ENCODE results near the gene CDH23.

The CDH23 gene

GRCh38 chr10:71421075-71421434, 24.3 kb downstream of the CDH23 start:
- Histone ChIP-seq H3K27me3 (ENCODE audit: insufficient read depth, low read length) (no peaks in the 10 kb centered on the region), H3K9ac (ENCODE audit: low read length) (no peak overlapping the region), H3K9me3 (ENCODE audit: insufficient read depth, low read depth, low read length) (peaks cover 2% of the 10 kb centered on the region), H3K23ac (ENCODE audit: low read length) (no peak overlapping the region), H4K8ac (ENCODE audit: low read depth, low read length) (no peak overlapping the region), H2BK12ac (ENCODE audit: low read length) (no peak overlapping the region), H3K4ac (ENCODE audit: low read depth, low read length) (no peak overlapping the region), H3K14ac (ENCODE audit: low read length) (no peak overlapping the region), H3K27ac (ENCODE audit: low read depth, low read length) (no peak overlapping the region), H3K4me1 (ENCODE audit: control insufficient read depth in 1 of 2, insufficient read depth in 2 of 2, low read length in 2 of 2) (no peaks in the 10 kb centered on the region), H3K4me2 (ENCODE audit: low read length) (no peak overlapping the region), H3K79me2 (ENCODE audit: control insufficient read depth, insufficient read depth, low read length, poor library complexity) (no peaks in the 10 kb centered on the region), H2AFZ (ENCODE audit: insufficient read depth, low read length, poor library complexity) (no peak overlapping the region), H3K4me3 (ENCODE audit: low read depth, low read length) (no peak overlapping the region), H2AK5ac (ENCODE audit: low read length) (no peak overlapping the region), H4K12ac (ENCODE audit: low read depth, low read length) (no peak overlapping the region), H3K79me1 (ENCODE audit: low read length) (no peaks in the 10 kb centered on the region), H4K91ac (ENCODE audit: low read depth, low read length) (no peak overlapping the region), H3K18ac (ENCODE audit: low read length) (no peak overlapping the region), H2BK120ac (ENCODE audit: insufficient read depth, low read length, poor library complexity) (no peak overlapping the region), H2BK5ac (ENCODE audit: low read depth, low read length, poor library complexity) (no peak overlapping the region), H3K36me3 (ENCODE audit: control insufficient read depth in 1 of 2, insufficient read depth in 2 of 2, low read length in 2 of 2) (no peaks in the 10 kb centered on the region)
- WGBS (ENCODE audit: extremely low coverage, insufficient coverage, insufficient read length), result no CpG with 5 or more reads among the region's 4 CpGs
- DNase-seq, result no peak

GRCh38 chr10:71423250-71423649, 26.5 kb downstream of the CDH23 start:
- no peak overlapping the region for H3K14ac ChIP-seq (ENCODE audit: low read length)
- H3K23ac ChIP-seq (ENCODE audit: low read length), result no peak overlapping the region
- no peak overlapping the region for H2BK120ac ChIP-seq (ENCODE audit: insufficient read depth, low read length, poor library complexity)
- no peak overlapping the region for H3K4ac ChIP-seq (ENCODE audit: low read depth, low read length)
- H3K79me2 ChIP-seq (ENCODE audit: control insufficient read depth, insufficient read depth, low read length, poor library complexity), result no peaks in the 10 kb centered on the region
- peaks cover 2% of the 10 kb centered on the region for H3K9me3 ChIP-seq (ENCODE audit: insufficient read depth, low read depth, low read length)
- H3K4me1 ChIP-seq (ENCODE audit: control insufficient read depth in 1 of 2, insufficient read depth in 2 of 2, low read length in 2 of 2), result no peaks in the 10 kb centered on the region
- no peaks in the 10 kb centered on the region for H3K36me3 ChIP-seq (ENCODE audit: control insufficient read depth in 1 of 2, insufficient read depth in 2 of 2, low read length in 2 of 2)
- H2AK5ac ChIP-seq (ENCODE audit: low read length), result no peak overlapping the region
- H3K18ac ChIP-seq (ENCODE audit: low read length), result no peak overlapping the region
- no peak overlapping the region for H2BK12ac ChIP-seq (ENCODE audit: low read length)
- H3K27me3 ChIP-seq (ENCODE audit: insufficient read depth, low read length), result no peaks in the 10 kb centered on the region
- H3K9ac ChIP-seq (ENCODE audit: low read length), result no peak overlapping the region
- no peak overlapping the region for H4K8ac ChIP-seq (ENCODE audit: low read depth, low read length)
- no peak overlapping the region for H3K27ac ChIP-seq (ENCODE audit: low read depth, low read length)
- no peak overlapping the region for H4K12ac ChIP-seq (ENCODE audit: low read depth, low read length)
- H3K4me2 ChIP-seq (ENCODE audit: low read length), result no peak overlapping the region
- DNase-seq, result no peak
- H4K91ac ChIP-seq (ENCODE audit: low read depth, low read length), result no peak overlapping the region
- no peak overlapping the region for H2AFZ ChIP-seq (ENCODE audit: insufficient read depth, low read length, poor library complexity)
- H3K79me1 ChIP-seq (ENCODE audit: low read length), result no peaks in the 10 kb centered on the region
- H3K4me3 ChIP-seq (ENCODE audit: low read depth, low read length), result no peak overlapping the region
- no peak overlapping the region for H2BK5ac ChIP-seq (ENCODE audit: low read depth, low read length, poor library complexity)

GRCh38 chr10:71423901-71424300, 27.2 kb downstream of the CDH23 start:
- Histone ChIP-seq H3K9ac (ENCODE audit: low read length) (no peak overlapping the region), H4K91ac (ENCODE audit: low read depth, low read length) (no peak overlapping the region), H3K4me1 (ENCODE audit: control insufficient read depth in 1 of 2, insufficient read depth in 2 of 2, low read length in 2 of 2) (no peaks in the 10 kb centered on the region), H3K18ac (ENCODE audit: low read length) (no peak overlapping the region), H3K14ac (ENCODE audit: low read length) (no peak overlapping the region), H2BK12ac (ENCODE audit: low read length) (no peak overlapping the region), H3K36me3 (ENCODE audit: control insufficient read depth in 1 of 2, insufficient read depth in 2 of 2, low read length in 2 of 2) (no peaks in the 10 kb centered on the region), H2BK120ac (ENCODE audit: insufficient read depth, low read length, poor library complexity) (no peak overlapping the region), H3K79me1 (ENCODE audit: low read length) (no peaks in the 10 kb centered on the region), H3K4ac (ENCODE audit: low read depth, low read length) (no peak overlapping the region), H3K9me3 (ENCODE audit: insufficient read depth, low read depth, low read length) (peaks cover 2% of the 10 kb centered on the region), H3K4me3 (ENCODE audit: low read depth, low read length) (no peak overlapping the region), H3K4me2 (ENCODE audit: low read length) (no peak overlapping the region), H4K12ac (ENCODE audit: low read depth, low read length) (no peak overlapping the region), H2BK5ac (ENCODE audit: low read depth, low read length, poor library complexity) (no peak overlapping the region), H3K27ac (ENCODE audit: low read depth, low read length) (no peak overlapping the region), H4K8ac (ENCODE audit: low read depth, low read length) (no peak overlapping the region), H2AK5ac (ENCODE audit: low read length) (no peak overlapping the region), H3K79me2 (ENCODE audit: control insufficient read depth, insufficient read depth, low read length, poor library complexity) (no peaks in the 10 kb centered on the region), H2AFZ (ENCODE audit: insufficient read depth, low read length, poor library complexity) (no peak overlapping the region), H3K27me3 (ENCODE audit: insufficient read depth, low read length) (no peaks in the 10 kb centered on the region), H3K23ac (ENCODE audit: low read length) (no peak overlapping the region)
- no CpG with 5 or more reads among the region's 12 CpGs for WGBS (ENCODE audit: extremely low coverage, insufficient coverage, insufficient read length)
- DNase-seq, result no peak

GRCh38 chr10:71424496-71425194, 27.9 kb downstream of the CDH23 start:
- H3K27ac ChIP-seq (ENCODE audit: low read depth, low read length), result no peak overlapping the region
- H3K4me3 ChIP-seq (ENCODE audit: low read depth, low read length), result no peak overlapping the region
- DNase-seq, result no peak
- H3K27me3 ChIP-seq (ENCODE audit: insufficient read depth, low read length), result no peaks in the 10 kb centered on the region
- H3K4ac ChIP-seq (ENCODE audit: low read depth, low read length), result no peak overlapping the region
- no peaks in the 10 kb centered on the region for H3K79me1 ChIP-seq (ENCODE audit: low read length)
- H2BK5ac ChIP-seq (ENCODE audit: low read depth, low read length, poor library complexity), result no peak overlapping the region
- H3K4me1 ChIP-seq (ENCODE audit: control insufficient read depth in 1 of 2, insufficient read depth in 2 of 2, low read length in 2 of 2), result no peaks in the 10 kb centered on the region
- H3K9me3 ChIP-seq (ENCODE audit: insufficient read depth, low read depth, low read length), result no peaks in the 10 kb centered on the region
- no peak overlapping the region for H4K12ac ChIP-seq (ENCODE audit: low read depth, low read length)
- H2AK5ac ChIP-seq (ENCODE audit: low read length), result no peak overlapping the region
- no peak overlapping the region for H3K18ac ChIP-seq (ENCODE audit: low read length)
- no peaks in the 10 kb centered on the region for H3K79me2 ChIP-seq (ENCODE audit: control insufficient read depth, insufficient read depth, low read length, poor library complexity)
- no peak overlapping the region for H3K9ac ChIP-seq (ENCODE audit: low read length)
- H2BK12ac ChIP-seq (ENCODE audit: low read length), result no peak overlapping the region
- H2BK120ac ChIP-seq (ENCODE audit: insufficient read depth, low read length, poor library complexity), result no peak overlapping the region
- no peak overlapping the region for H4K91ac ChIP-seq (ENCODE audit: low read depth, low read length)
- H4K8ac ChIP-seq (ENCODE audit: low read depth, low read length), result no peak overlapping the region
- no peaks in the 10 kb centered on the region for H3K36me3 ChIP-seq (ENCODE audit: control insufficient read depth in 1 of 2, insufficient read depth in 2 of 2, low read length in 2 of 2)
- no peak overlapping the region for H3K14ac ChIP-seq (ENCODE audit: low read length)
- no peak overlapping the region for H3K23ac ChIP-seq (ENCODE audit: low read length)
- no CpG with 5 or more reads among the region's 9 CpGs for WGBS (ENCODE audit: extremely low coverage, insufficient coverage, insufficient read length)
- H3K4me2 ChIP-seq (ENCODE audit: low read length), result no peak overlapping the region
- H2AFZ ChIP-seq (ENCODE audit: insufficient read depth, low read length, poor library complexity), result no peak overlapping the region
